Activated CD4-positive, alpha-beta T cell treated with anti-CD3 and anti-CD28 coated beads for 4 hours (primary cell): ENCODE measurements around the gene GREB1L.
"Not testable (repeated sequence)": the region's sequence is repeated elsewhere in the genome, so short reads cannot be mapped to it uniquely, and the experiment has no call there.

Source experiments
- DNase-seq, 2 donors: peaks; one replicate each; pipeline ENCODE4 v3.0.0-alpha.2; 2020

The GREB1L gene

GRCh38 chr18:21265971-21266673 lies 24.1 kb downstream of the GREB1L start:
- DNase-seq, result no peak

GRCh38 chr18:21267400-21267799 lies 25.4 kb downstream of the GREB1L start:
- no peak for DNase-seq

- no peak for DNase-seq
Observed at GRCh38 chr18:21269349-21269748, 27.3 kb downstream of the GREB1L start.

GRCh38 chr18:21270453-21270852 lies 28.4 kb downstream of the GREB1L start:
- no peak for DNase-seq

- no peak for DNase-seq
Observed at GRCh38 chr18:21272016-21272579, 30.1 kb downstream of the GREB1L start.

GRCh38 chr18:21273568-21273967 lies 31.5 kb downstream of the GREB1L start:
- DNase-seq, result no peak

- DNase-seq, result no peak
Observed at GRCh38 chr18:21275645-21276044, 33.6 kb downstream of the GREB1L start.

- DNase-seq, result no peak
Observed at GRCh38 chr18:21277578-21277977, 35.5 kb downstream of the GREB1L start.

- DNase-seq, result not testable (repeated sequence)
Observed at GRCh38 chr18:21278218-21278617, 36.2 kb downstream of the GREB1L start.

GRCh38 chr18:21281603-21282002 lies 39.6 kb downstream of the GREB1L start:
- no peak for DNase-seq

- no peak for DNase-seq
Observed at GRCh38 chr18:21284540-21284939, 42.5 kb downstream of the GREB1L start.

- DNase-seq, result no peak
Observed at GRCh38 chr18:21289827-21290226, 47.8 kb downstream of the GREB1L start.

- DNase-seq, result no peak
Observed at GRCh38 chr18:21291106-21291505, 49.1 kb downstream of the GREB1L start.

- DNase-seq, result no peak
Observed at GRCh38 chr18:21293479-21293878, 51.4 kb downstream of the GREB1L start.

GRCh38 chr18:21295101-21295500 lies 53.1 kb downstream of the GREB1L start:
- DNase-seq, result no peak

- DNase-seq, result no peak
Observed at GRCh38 chr18:21296045-21296444, 54.0 kb downstream of the GREB1L start.

- DNase-seq, result no peak
Observed at GRCh38 chr18:21298351-21298750, 56.3 kb downstream of the GREB1L start.

GRCh38 chr18:21300035-21300907 lies 58.2 kb downstream of the GREB1L start:
- DNase-seq, result no peak

GRCh38 chr18:21300908-21301200 lies 58.8 kb downstream of the GREB1L start:
- no peak for DNase-seq

- DNase-seq, result no peak
Observed at GRCh38 chr18:21303445-21303844, 61.4 kb downstream of the GREB1L start.

- DNase-seq, result no peak
Observed at GRCh38 chr18:21303895-21304294, 61.9 kb downstream of the GREB1L start.

GRCh38 chr18:21305621-21306020 lies 63.6 kb downstream of the GREB1L start:
- DNase-seq, result no peak

- DNase-seq, result no peak
Observed at GRCh38 chr18:21306368-21306767, 64.3 kb downstream of the GREB1L start.

GRCh38 chr18:21307578-21307977 lies 65.5 kb downstream of the GREB1L start:
- DNase-seq, result no peak
